Stimulated activated naive CD8-positive, alpha-beta T cell treated with anti-CD3 and anti-CD28 coated beads, Interleukin-15, Interleukin-2, amounts not matched to agents 100 ng/mL and 50 ng/mL, for 24 hours (primary cell): ENCODE measurements around the gene KRT4.

Experiments used
- H3K27ac Mint-ChIP-seq: one replicate; pipeline ENCODE4 v1.8.0; 2021; ENCODE audit warnings: mild to moderate bottlenecking, mixed read lengths
- H3K27me3 Mint-ChIP-seq: one replicate; pipeline ENCODE4 v1.8.0; 2021; ENCODE audit warnings: mixed read lengths
- H3K36me3 Mint-ChIP-seq: one replicate; pipeline ENCODE4 v1.8.0; 2021; ENCODE audit warnings: low read depth, mixed read lengths
- H3K4me1 Mint-ChIP-seq: one replicate; pipeline ENCODE4 v1.8.0; 2021; ENCODE audit warnings: low read depth, mixed read lengths
- H3K4me3 Mint-ChIP-seq: one replicate; pipeline ENCODE4 v1.8.0; 2021; ENCODE audit warnings: mild to moderate bottlenecking, mixed read lengths
- H3K9me3 Mint-ChIP-seq: one replicate; pipeline ENCODE4 v1.8.0; 2021; ENCODE audit warnings: mixed read lengths

The KRT4 gene

GRCh38 chr12:52831251-52831650, 17.3 kb upstream of the KRT4 start:
- no peak overlapping the region for H3K4me3 Mint-ChIP-seq
- H3K27ac Mint-ChIP-seq: no peak overlapping the region
- no peaks in the 10 kb centered on the region for H3K9me3 Mint-ChIP-seq
- H3K4me1 Mint-ChIP-seq: peaks cover 25% of the 10 kb centered on the region
- H3K27me3 Mint-ChIP-seq: no peaks in the 10 kb centered on the region
- H3K36me3 Mint-ChIP-seq: no peaks in the 10 kb centered on the region

- H3K27ac Mint-ChIP-seq: no peak overlapping the region
These were observed 16.3 kb upstream of the KRT4 start for GRCh38 chr12:52829986-52830770.

GRCh38 chr12:52828591-52829021, 14.7 kb upstream of the KRT4 start:
- Mint-ChIP-seq H3K4me1 (peaks cover 8% of the 10 kb centered on the region), H3K27me3 (no peaks in the 10 kb centered on the region), H3K27ac (no peak overlapping the region), H3K4me3 (no peak overlapping the region), H3K9me3 (no peaks in the 10 kb centered on the region), H3K36me3 (no peaks in the 10 kb centered on the region)

More at GRCh38 chr12:52829986-52830770, 16.3 kb upstream of the KRT4 start:
- H3K9me3 Mint-ChIP-seq: no peaks in the 10 kb centered on the region
- no peak overlapping the region for H3K4me3 Mint-ChIP-seq
- H3K36me3 Mint-ChIP-seq: no peaks in the 10 kb centered on the region
- H3K27me3 Mint-ChIP-seq: no peaks in the 10 kb centered on the region
- peaks cover 14% of the 10 kb centered on the region for H3K4me1 Mint-ChIP-seq

GRCh38 chr12:52828156-52828555, 14.2 kb upstream of the KRT4 start:
- Mint-ChIP-seq H3K4me3 (no peak overlapping the region), H3K27ac (no peak overlapping the region), H3K36me3 (no peaks in the 10 kb centered on the region), H3K4me1 (peaks cover 8% of the 10 kb centered on the region), H3K27me3 (no peaks in the 10 kb centered on the region), H3K9me3 (no peaks in the 10 kb centered on the region)

GRCh38 chr12:52827499-52828090, 13.7 kb upstream of the KRT4 start:
- Mint-ChIP-seq H3K4me3 (no peak overlapping the region), H3K27me3 (no peaks in the 10 kb centered on the region), H3K9me3 (no peaks in the 10 kb centered on the region)

GRCh38 chr12:52826611-52827498, 12.9 kb upstream of the KRT4 start:
- Mint-ChIP-seq H3K9me3 (no peaks in the 10 kb centered on the region), H3K36me3 (no peaks in the 10 kb centered on the region), H3K27me3 (no peaks in the 10 kb centered on the region), H3K4me1 (peaks cover 8% of the 10 kb centered on the region), H3K27ac (no peak overlapping the region), H3K4me3 (no peak overlapping the region)

More at GRCh38 chr12:52827499-52828090, 13.7 kb upstream of the KRT4 start:
- Mint-ChIP-seq H3K4me1 (peaks cover 8% of the 10 kb centered on the region), H3K27ac (no peak overlapping the region), H3K36me3 (no peaks in the 10 kb centered on the region)

- Mint-ChIP-seq H3K4me3 (no peak overlapping the region), H3K27ac (no peak overlapping the region), H3K36me3 (no peaks in the 10 kb centered on the region), H3K27me3 (no peaks in the 10 kb centered on the region), H3K9me3 (no peaks in the 10 kb centered on the region), H3K4me1 (peaks cover 8% of the 10 kb centered on the region)
These were observed 12.0 kb upstream of the KRT4 start for GRCh38 chr12:52825961-52826360.

GRCh38 chr12:52824741-52825410, 11.0 kb upstream of the KRT4 start:
- Mint-ChIP-seq H3K9me3 (no peaks in the 10 kb centered on the region), H3K27me3 (peaks cover 5% of the 10 kb centered on the region), H3K4me3 (no peak overlapping the region), H3K27ac (no peak overlapping the region), H3K4me1 (peaks cover 8% of the 10 kb centered on the region), H3K36me3 (no peaks in the 10 kb centered on the region)

GRCh38 chr12:52823761-52824450, 10.0 kb upstream of the KRT4 start:
- Mint-ChIP-seq H3K4me1 (peaks cover 7% of the 10 kb centered on the region), H3K36me3 (no peaks in the 10 kb centered on the region), H3K9me3 (no peaks in the 10 kb centered on the region), H3K27ac (no peak overlapping the region), H3K27me3 (peaks cover 5% of the 10 kb centered on the region), H3K4me3 (no peak overlapping the region)

GRCh38 chr12:52822771-52823510, 9.0 kb upstream of the KRT4 start:
- H3K4me1 Mint-ChIP-seq: peaks cover 2% of the 10 kb centered on the region
- no peaks in the 10 kb centered on the region for H3K9me3 Mint-ChIP-seq
- H3K27ac Mint-ChIP-seq: no peak overlapping the region
- no peaks in the 10 kb centered on the region for H3K36me3 Mint-ChIP-seq
- H3K4me3 Mint-ChIP-seq: no peak overlapping the region
- H3K27me3 Mint-ChIP-seq: peaks cover 5% of the 10 kb centered on the region

- Mint-ChIP-seq H3K9me3 (no peaks in the 10 kb centered on the region), H3K4me1 (peaks cover 11% of the 10 kb centered on the region), H3K27me3 (peaks cover 5% of the 10 kb centered on the region), H3K27ac (no peak overlapping the region), H3K36me3 (no peaks in the 10 kb centered on the region), H3K4me3 (no peak overlapping the region)
These were observed 8.1 kb upstream of the KRT4 start for GRCh38 chr12:52821826-52822660.

- Mint-ChIP-seq H3K36me3 (no peaks in the 10 kb centered on the region), H3K9me3 (no peaks in the 10 kb centered on the region), H3K27me3 (peaks cover 5% of the 10 kb centered on the region), H3K27ac (no peak overlapping the region), H3K4me3 (no peak overlapping the region), H3K4me1 (peaks cover 11% of the 10 kb centered on the region)
These were observed 7.3 kb upstream of the KRT4 start for GRCh38 chr12:52821071-52821730.
